Measurements from ENCODE around the gene NOTUM. TPM values are rescaled to one million over a fixed set of nuclear protein-coding genes. Genes with fewer than 3 reads are reported as not detected.
"Not testable (repeated sequence)": the region's sequence is repeated elsewhere in the genome, so short reads cannot be mapped to it uniquely, and the experiment has no call there.

The NOTUM gene
- total and polyA plus RNA-seq, 4 donors = 0.71 to 7.6 (median 2.2) TPM

DNA sequence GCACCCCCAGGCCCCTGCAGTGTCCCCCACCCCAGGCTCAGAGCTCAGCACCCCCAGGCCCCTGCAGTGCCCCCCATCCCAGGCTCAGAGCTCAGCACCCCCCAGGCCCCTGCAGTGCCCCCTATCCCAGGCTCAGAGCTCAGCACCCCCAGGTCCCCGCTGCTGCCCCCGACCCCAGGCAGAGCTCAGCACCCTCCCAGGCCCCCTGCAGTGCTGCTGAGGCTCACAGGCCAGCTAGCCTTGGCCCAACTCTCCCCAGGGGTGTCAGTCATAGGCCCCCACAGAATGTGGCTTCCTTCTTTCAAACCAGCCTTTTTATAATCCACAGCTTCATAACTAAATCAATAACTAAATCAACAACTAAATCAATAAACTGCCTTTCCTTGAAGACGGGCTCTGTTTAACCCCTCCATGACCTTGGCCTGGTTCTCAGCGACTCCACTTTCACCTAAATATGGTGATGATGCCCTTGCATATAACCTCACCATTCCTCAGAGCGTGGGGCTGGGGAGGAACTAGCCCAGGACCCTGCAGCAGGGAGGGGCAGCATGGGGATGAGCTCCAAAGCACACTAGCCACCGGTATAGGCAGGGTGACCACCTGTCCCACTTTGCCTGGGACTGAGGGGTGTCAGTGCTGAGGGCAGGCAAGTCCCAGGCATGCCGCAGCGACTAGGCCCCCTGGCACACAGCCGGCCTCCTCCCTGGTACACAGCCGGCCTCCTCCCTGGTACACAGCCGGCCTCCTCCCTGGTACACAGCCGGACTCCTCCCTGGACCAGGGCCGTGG is 5.0 kb downstream of the NOTUM start:
- H3K36me3 ChIP-seq (ENCODE audit: control insufficient read depth in 4 of 4, insufficient read depth in 4 of 4, low read length in 4 of 4) = no peaks in the 10 kb centered on the region
- TF ChIP-seq, protein P1, sequence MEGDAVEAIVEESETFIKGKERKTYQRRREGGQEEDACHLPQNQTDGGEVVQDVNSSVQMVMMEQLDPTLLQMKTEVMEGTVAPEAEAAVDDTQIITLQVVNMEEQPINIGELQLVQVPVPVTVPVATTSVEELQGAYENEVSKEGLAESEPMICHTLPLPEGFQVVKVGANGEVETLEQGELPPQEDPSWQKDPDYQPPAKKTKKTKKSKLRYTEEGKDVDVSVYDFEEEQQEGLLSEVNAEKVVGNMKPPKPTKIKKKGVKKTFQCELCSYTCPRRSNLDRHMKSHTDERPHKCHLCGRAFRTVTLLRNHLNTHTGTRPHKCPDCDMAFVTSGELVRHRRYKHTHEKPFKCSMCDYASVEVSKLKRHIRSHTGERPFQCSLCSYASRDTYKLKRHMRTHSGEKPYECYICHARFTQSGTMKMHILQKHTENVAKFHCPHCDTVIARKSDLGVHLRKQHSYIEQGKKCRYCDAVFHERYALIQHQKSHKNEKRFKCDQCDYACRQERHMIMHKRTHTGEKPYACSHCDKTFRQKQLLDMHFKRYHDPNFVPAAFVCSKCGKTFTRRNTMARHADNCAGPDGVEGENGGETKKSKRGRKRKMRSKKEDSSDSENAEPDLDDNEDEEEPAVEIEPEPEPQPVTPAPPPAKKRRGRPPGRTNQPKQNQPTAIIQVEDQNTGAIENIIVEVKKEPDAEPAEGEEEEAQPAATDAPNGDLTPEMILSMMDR (IDR thresholded peaks at IDR 0.05; ENCODE audit: control extremely low read depth, extremely low read depth) = no peak
- no peaks in the 10 kb centered on the region for H3K9me3 ChIP-seq (ENCODE audit: control insufficient read depth in 4 of 4, insufficient read depth in 3 of 4, low read length in 3 of 4)
- whole genome bisulfite sequencing, 2 donors = 84 to 92% methylated on average over 13 of the region's 13 CpGs
- H3K9ac ChIP-seq (ENCODE audit: insufficient read depth in 1 of 2, low read length in 2 of 2) = no peak overlapping the region
- peaks cover 0 to 8% (median 0%) of the 10 kb centered on the region in 5 donors for H3K4me1 ChIP-seq (ENCODE audit: control insufficient read depth in 5 of 5, insufficient read depth in 5 of 5, low read length in 5 of 5)
- ATAC-seq (ENCODE audit: insufficient read depth, low FRiP score) (no peak), DNase-seq (no peak)
- peaks cover 0 to 7% (median 6%) of the 10 kb centered on the region in 3 donors for H3K27me3 ChIP-seq (ENCODE audit: control insufficient read depth in 3 of 3, insufficient read depth in 3 of 3, low read length in 2 of 3)
- no peak overlapping the region for H3K27ac ChIP-seq (ENCODE audit: low read depth in 1 of 2, low read length in 1 of 2)
- H3K4me3 ChIP-seq = no peak overlapping the region

DNA sequence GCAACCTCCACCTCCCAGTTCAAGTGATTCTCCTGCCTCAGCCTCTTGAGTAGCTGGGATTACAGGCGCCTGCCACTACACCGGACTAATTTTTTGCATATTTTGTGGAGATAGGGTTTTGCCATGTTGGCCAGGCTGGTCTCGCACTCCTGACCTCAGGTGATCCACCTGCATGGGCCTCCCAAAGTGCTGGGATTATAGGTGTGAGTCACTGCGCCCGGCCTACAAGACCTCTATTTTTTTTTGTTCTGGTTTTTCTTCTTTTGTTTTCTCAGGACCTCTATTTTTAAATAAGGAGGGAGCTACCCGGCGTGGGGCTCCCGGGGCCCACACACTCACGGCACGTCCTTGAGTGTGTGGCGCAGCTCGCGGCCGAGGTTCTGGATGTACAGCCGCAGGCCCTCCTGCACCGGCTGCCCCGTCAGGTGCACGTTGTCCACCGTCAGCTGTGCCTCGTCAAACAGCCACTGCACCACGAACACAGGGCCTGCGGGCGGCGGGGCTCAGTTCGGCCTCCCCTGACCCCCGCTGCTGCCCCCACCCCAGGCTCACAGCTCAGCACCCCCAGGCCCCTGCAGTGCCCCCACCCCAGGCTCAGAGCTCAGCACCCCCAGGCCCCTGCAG is 5.8 kb downstream of the NOTUM start:
- ATAC-seq (ENCODE audit: insufficient read depth, low FRiP score) (no peak), DNase-seq (no peak)
- H3K9ac ChIP-seq (ENCODE audit: insufficient read depth in 1 of 2, low read length in 2 of 2) = no peak overlapping the region
- no peak overlapping the region for H3K27ac ChIP-seq (ENCODE audit: low read depth in 1 of 2, low read length in 1 of 2)
- H3K4me1 ChIP-seq (ENCODE audit: control insufficient read depth in 5 of 5, insufficient read depth in 5 of 5, low read length in 5 of 5) = peaks cover 0 to 5% (median 0%) of the 10 kb centered on the region in 5 donors
- H3K36me3 ChIP-seq (ENCODE audit: control insufficient read depth in 4 of 4, insufficient read depth in 4 of 4, low read length in 4 of 4) = no peaks in the 10 kb centered on the region
- no peak overlapping the region for H3K4me3 ChIP-seq
- WGBS, 2 donors = 84 to 90% methylated on average over 26 of the region's 26 CpGs
- TF ChIP-seq, protein P1 (IDR thresholded peaks at IDR 0.05; ENCODE audit: control extremely low read depth, extremely low read depth) = no peak
- H3K9me3 ChIP-seq (ENCODE audit: control insufficient read depth in 4 of 4, insufficient read depth in 3 of 4, low read length in 3 of 4) = no peaks in the 10 kb centered on the region
- peaks cover 0 to 7% (median 6%) of the 10 kb centered on the region in 3 donors for H3K27me3 ChIP-seq (ENCODE audit: control insufficient read depth in 3 of 3, insufficient read depth in 3 of 3, low read length in 2 of 3)

DNA sequence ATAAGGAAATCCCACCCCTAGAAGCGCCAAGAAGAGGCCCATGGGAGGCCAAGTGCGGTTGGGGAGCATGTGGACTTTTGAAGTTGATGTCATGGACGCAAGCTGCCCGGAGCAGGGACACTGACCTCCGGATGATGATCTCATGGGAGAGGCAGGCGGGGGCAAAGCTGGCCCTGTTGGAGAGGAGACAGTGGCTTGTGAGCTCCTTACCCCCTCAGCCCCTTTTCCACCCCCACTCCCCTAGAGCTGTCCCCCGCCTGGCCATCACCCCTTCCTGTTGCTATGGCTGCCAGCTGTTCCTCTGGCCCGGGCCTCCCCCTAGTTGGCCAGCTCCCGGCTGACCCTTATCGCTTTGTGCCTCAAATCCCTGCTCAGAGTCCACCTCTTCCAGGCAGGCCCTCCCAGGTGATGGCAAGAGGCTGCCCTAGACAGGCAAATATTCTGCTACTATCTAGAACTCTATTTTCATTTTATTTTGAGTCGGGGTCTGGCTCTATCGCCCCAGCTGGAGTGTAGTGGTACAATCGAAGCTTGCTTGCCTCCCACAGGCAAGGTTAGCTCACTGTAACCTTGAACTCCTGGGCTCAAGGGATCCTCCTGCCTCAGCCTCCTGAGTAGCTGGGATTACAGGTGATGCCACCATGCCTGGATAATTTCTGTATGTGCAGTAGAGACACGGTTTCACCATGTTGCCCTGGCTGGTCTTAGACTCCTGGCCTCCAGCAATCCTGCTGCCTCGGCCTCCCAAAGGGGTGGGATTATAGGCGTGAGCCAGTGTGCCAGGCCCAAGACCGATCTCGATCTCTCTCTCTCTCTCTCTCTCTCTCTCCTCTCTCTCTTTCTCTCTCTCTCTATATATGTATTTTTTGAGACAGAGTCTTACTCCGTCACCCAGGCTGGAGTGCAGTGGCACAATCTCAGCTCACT is 6.6 kb downstream of the NOTUM start:
- H3K27me3 ChIP-seq (ENCODE audit: control insufficient read depth in 3 of 3, insufficient read depth in 3 of 3, low read length in 2 of 3) = peaks cover 0 to 7% (median 6%) of the 10 kb centered on the region in 3 donors
- H3K36me3 ChIP-seq (ENCODE audit: control insufficient read depth in 4 of 4, insufficient read depth in 4 of 4, low read length in 4 of 4) = no peaks in the 10 kb centered on the region
- peaks cover 0 to 3% (median 0%) of the 10 kb centered on the region in 5 donors for H3K4me1 ChIP-seq (ENCODE audit: control insufficient read depth in 5 of 5, insufficient read depth in 5 of 5, low read length in 5 of 5)
- ATAC-seq (ENCODE audit: insufficient read depth, low FRiP score) = no peak
- TF ChIP-seq, protein P1 (IDR thresholded peaks at IDR 0.05; ENCODE audit: control extremely low read depth, extremely low read depth) = no peak
- H3K4me3 ChIP-seq = no peak overlapping the region
- H3K9me3 ChIP-seq (ENCODE audit: control insufficient read depth in 4 of 4, insufficient read depth in 3 of 4, low read length in 3 of 4) = no peaks in the 10 kb centered on the region
- no peak overlapping the region for H3K27ac ChIP-seq (ENCODE audit: low read depth in 1 of 2, low read length in 1 of 2)
- H3K9ac ChIP-seq (ENCODE audit: insufficient read depth in 1 of 2, low read length in 2 of 2) = no peak overlapping the region
- WGBS, 2 donors = 88 to 89% methylated on average over 19 of the region's 19 CpGs
- no peak for DNase-seq

DNA sequence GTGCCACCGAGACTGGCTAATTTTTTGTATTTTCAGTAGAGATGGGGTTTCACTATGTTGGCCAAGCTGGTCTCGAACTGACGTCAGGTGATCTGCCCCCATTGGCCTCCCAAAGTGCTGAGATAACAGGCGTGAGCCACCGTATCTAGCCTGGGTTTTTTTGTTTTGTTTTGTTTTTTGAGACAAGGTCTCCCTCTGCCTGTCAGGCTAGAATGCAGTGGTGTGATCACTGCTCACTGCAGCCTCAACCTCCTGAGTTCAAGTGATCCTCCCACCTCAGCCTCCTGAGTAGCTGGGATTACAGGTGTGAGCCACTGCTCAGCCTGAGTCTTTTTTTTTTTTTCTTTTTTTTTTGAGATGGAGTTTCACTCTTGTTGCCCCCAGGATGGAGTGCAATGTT is 7.5 kb downstream of the NOTUM start:
- WGBS, 2 donors = 73 to 79% methylated on average over 5 of the region's 5 CpGs
- not testable (repeated sequence) for H3K4me1 ChIP-seq (ENCODE audit: control insufficient read depth in 5 of 5, insufficient read depth in 5 of 5, low read length in 5 of 5); H3K27ac ChIP-seq (ENCODE audit: low read depth in 1 of 2, low read length in 1 of 2); H3K9me3 ChIP-seq (ENCODE audit: control insufficient read depth in 4 of 4, insufficient read depth in 3 of 4, low read length in 3 of 4); ATAC-seq (ENCODE audit: insufficient read depth, low FRiP score); DNase-seq; H3K36me3 ChIP-seq (ENCODE audit: control insufficient read depth in 4 of 4, insufficient read depth in 4 of 4, low read length in 4 of 4); H3K27me3 ChIP-seq (ENCODE audit: control insufficient read depth in 3 of 3, insufficient read depth in 3 of 3, low read length in 2 of 3); H3K9ac ChIP-seq (ENCODE audit: insufficient read depth in 1 of 2, low read length in 2 of 2); H3K4me3 ChIP-seq

Measured in lung (tissue), 12 donors.